ENCODE results near the gene SEMA4G. TPM values are rescaled to one million over a fixed set of nuclear protein-coding genes. Genes with fewer than 3 reads are reported as not detected.

The SEMA4G gene
- total and polyA plus RNA-seq, 2 of the 13 experiments (the other 11 are each of a cell fraction or from before 2014, with no cell fraction given): 46.2 to 207 TPM

DNA sequence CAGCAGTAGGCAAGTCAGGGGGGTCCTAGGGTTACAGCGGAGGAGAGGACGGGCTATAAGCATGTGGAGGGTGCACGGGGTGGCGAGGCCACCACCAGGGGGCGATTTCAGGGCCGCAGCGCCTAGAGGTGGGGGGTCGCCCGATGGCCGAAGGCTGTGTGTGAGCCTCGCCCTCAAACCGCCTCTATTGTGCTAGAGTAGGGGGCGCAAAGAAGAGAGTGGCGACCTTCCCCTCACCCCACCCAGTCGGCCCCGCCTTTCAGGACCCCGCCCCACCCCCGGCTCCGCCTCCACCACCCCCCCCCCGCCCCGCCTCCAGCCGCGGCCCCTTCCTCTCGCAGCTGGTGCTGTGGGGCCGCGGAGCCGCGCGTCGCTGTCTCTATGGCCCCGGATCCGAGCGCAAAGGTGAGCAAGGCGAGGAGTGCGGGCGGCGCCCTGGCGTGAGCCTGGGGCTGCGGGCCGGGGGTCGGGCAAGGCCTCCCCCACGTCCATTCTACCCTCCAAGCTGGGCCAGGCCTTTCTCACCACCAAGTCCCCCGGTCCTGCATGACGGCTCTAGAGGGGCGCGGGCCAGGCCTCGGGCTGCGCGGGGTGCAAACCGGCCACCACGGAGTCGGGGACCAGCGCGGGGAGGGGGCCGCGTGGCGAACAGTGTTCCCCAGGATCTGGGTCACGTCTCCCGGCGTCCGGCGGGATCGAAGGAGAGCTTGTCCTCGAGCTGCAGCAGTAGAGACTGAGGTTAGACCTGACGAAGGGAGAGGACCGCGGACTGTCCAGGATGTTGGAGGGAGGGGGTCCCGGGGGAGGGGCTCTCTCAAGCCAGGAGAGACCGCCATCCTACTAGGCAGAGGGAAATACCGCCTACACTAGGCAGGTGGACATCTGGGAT lies at the start of gene SEMA4G (continued):
- TF ChIP-seq ADNP (CRISPR knock-in tag; IDR thresholded peaks at IDR 0.05): 0 out of 2 replicates have a peak, but pooled peaks have one; percentile 23
- no peak for TF ChIP-seq TP53 (CRISPR knock-in tag; conservative IDR thresholded peaks at IDR 0.05)
- TF ChIP-seq, protein P1, sequence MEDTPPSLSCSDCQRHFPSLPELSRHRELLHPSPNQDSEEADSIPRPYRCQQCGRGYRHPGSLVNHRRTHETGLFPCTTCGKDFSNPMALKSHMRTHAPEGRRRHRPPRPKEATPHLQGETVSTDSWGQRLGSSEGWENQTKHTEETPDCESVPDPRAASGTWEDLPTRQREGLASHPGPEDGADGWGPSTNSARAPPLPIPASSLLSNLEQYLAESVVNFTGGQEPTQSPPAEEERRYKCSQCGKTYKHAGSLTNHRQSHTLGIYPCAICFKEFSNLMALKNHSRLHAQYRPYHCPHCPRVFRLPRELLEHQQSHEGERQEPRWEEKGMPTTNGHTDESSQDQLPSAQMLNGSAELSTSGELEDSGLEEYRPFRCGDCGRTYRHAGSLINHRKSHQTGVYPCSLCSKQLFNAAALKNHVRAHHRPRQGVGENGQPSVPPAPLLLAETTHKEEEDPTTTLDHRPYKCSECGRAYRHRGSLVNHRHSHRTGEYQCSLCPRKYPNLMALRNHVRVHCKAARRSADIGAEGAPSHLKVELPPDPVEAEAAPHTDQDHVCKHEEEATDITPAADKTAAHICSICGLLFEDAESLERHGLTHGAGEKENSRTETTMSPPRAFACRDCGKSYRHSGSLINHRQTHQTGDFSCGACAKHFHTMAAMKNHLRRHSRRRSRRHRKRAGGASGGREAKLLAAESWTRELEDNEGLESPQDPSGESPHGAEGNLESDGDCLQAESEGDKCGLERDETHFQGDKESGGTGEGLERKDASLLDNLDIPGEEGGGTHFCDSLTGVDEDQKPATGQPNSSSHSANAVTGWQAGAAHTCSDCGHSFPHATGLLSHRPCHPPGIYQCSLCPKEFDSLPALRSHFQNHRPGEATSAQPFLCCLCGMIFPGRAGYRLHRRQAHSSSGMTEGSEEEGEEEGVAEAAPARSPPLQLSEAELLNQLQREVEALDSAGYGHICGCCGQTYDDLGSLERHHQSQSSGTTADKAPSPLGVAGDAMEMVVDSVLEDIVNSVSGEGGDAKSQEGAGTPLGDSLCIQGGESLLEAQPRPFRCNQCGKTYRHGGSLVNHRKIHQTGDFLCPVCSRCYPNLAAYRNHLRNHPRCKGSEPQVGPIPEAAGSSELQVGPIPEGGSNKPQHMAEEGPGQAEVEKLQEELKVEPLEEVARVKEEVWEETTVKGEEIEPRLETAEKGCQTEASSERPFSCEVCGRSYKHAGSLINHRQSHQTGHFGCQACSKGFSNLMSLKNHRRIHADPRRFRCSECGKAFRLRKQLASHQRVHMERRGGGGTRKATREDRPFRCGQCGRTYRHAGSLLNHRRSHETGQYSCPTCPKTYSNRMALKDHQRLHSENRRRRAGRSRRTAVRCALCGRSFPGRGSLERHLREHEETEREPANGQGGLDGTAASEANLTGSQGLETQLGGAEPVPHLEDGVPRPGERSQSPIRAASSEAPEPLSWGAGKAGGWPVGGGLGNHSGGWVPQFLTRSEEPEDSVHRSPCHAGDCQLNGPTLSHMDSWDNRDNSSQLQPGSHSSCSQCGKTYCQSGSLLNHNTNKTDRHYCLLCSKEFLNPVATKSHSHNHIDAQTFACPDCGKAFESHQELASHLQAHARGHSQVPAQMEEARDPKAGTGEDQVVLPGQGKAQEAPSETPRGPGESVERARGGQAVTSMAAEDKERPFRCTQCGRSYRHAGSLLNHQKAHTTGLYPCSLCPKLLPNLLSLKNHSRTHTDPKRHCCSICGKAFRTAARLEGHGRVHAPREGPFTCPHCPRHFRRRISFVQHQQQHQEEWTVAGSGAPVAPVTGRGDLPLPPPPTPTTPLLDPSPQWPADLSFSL (CRISPR knock-in tag; IDR thresholded peaks at IDR 0.05): peak; percentile 42; the same call in 1 of the 2 replicates
- no peak for TF ChIP-seq ZNF143 (CRISPR knock-in tag; IDR thresholded peaks at IDR 0.05)
- no peak for TF ChIP-seq NR3C1 (CRISPR knock-in tag; IDR thresholded peaks at IDR 0.05)
- TF ChIP-seq ZNF614 (CRISPR knock-in tag; IDR thresholded peaks at IDR 0.05; ENCODE audit: borderline replicate concordance): peak; percentile 34; the same call in 1 of the 2 replicates
- TF ChIP-seq NR2F2 (IDR thresholded peaks at IDR 0.05; ENCODE audit: borderline replicate concordance, low read depth): no peak
- TF ChIP-seq MYC (CRISPR knock-in tag; IDR thresholded peaks at IDR 0.05; ENCODE audit: borderline replicate concordance): peak; percentile 83
- no peak for TF ChIP-seq SOX6 (IDR thresholded peaks at IDR 0.05)
- peak; percentile 68 for TF ChIP-seq SOX6 (CRISPR knock-in tag; IDR thresholded peaks at IDR 0.05)
- TF ChIP-seq NONO (IDR thresholded peaks at IDR 0.05): no peak
- peak; percentile 70 for TF ChIP-seq NONO (CRISPR knock-in tag; conservative IDR thresholded peaks at IDR 0.05)
- no peak for TF ChIP-seq ZBTB1 (CRISPR knock-in tag; IDR thresholded peaks at IDR 0.05; ENCODE audit: borderline replicate concordance)
- no peak for TF ChIP-seq ZFP36L2 (CRISPR knock-in tag; IDR thresholded peaks at IDR 0.05)
- no peak for TF ChIP-seq MZF1 (CRISPR knock-in tag; IDR thresholded peaks at IDR 0.05; ENCODE audit: borderline replicate concordance)
- TF ChIP-seq ZNF605 (CRISPR knock-in tag; IDR thresholded peaks at IDR 0.05): peak; percentile 56; the same call in 1 of the 2 replicates
- peak; percentile 36; the same call in 1 of the 2 replicates for TF ChIP-seq PAWR (CRISPR knock-in tag; IDR thresholded peaks at IDR 0.05; ENCODE audit: borderline replicate concordance)
- TF ChIP-seq RBAK (CRISPR knock-in tag; IDR thresholded peaks at IDR 0.05): peak; percentile 77
- TF ChIP-seq SOX13 (IDR thresholded peaks at IDR 0.05): no peak
- TF ChIP-seq SOX13 (CRISPR knock-in tag; conservative IDR thresholded peaks at IDR 0.05 in 1 of 2, IDR thresholded peaks at IDR 0.05 in 1 of 2): peak in 1 of 2 experiments; percentile 52; a peak in 2 of 4 replicates
- TF ChIP-seq, protein P2, sequence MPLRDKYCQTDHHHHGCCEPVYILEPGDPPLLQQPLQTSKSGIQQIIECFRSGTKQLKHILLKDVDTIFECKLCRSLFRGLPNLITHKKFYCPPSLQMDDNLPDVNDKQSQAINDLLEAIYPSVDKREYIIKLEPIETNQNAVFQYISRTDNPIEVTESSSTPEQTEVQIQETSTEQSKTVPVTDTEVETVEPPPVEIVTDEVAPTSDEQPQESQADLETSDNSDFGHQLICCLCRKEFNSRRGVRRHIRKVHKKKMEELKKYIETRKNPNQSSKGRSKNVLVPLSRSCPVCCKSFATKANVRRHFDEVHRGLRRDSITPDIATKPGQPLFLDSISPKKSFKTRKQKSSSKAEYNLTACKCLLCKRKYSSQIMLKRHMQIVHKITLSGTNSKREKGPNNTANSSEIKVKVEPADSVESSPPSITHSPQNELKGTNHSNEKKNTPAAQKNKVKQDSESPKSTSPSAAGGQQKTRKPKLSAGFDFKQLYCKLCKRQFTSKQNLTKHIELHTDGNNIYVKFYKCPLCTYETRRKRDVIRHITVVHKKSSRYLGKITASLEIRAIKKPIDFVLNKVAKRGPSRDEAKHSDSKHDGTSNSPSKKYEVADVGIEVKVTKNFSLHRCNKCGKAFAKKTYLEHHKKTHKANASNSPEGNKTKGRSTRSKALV (CRISPR knock-in tag; IDR thresholded peaks at IDR 0.05): no peak
- TF ChIP-seq ZNF264 (CRISPR knock-in tag; IDR thresholded peaks at IDR 0.05): 0 out of 2 replicates have a peak, but pooled peaks have one; percentile 18
- no peak for TF ChIP-seq GATAD1 (CRISPR knock-in tag; IDR thresholded peaks at IDR 0.05)
